SK-N-SH treated with all-trans-retinoic acid at 6 μM for 48 hours (cell line): ENCODE results near the gene TSPYL4.

Experiments used
- ATAC-seq: fragments of 200-7000 bp; cut with Tn5 transposase; 3 replicates; pipeline ENCODE4 v1.9.1; 2020; ENCODE audit warnings: mild to moderate bottlenecking, moderate library complexity
- ARNTL ChIP-seq: fragments of 450-650 bp; formaldehyde crosslinking; IDR thresholded peaks from 2 replicates; pipeline ENCODE4 v1.5.0; 2020; ENCODE audit warnings: low read depth, mild to moderate bottlenecking, moderate library complexity, borderline replicate concordance
- CSDC2 ChIP-seq: fragments of 250-450 bp; sonication (Bioruptor Pico); IDR thresholded peaks from 2 replicates; pipeline ENCODE4 v1.5.0; 2020; ENCODE audit warnings: mild to moderate bottlenecking, moderate library complexity
- ESRRG ChIP-seq: fragments of 250-450 bp; sonication (Bioruptor Pico); IDR thresholded peaks from 2 replicates; pipeline ENCODE4 v1.6.1; 2021; ENCODE audit warnings: mild to moderate bottlenecking
- GLIS3 ChIP-seq: fragments of 250-450 bp; sonication (Bioruptor Pico); IDR thresholded peaks from 2 replicates; pipeline ENCODE4 v1.5.0; 2020; ENCODE audit warnings: mild to moderate bottlenecking, moderate library complexity
- ISL1 ChIP-seq: fragments of 250-450 bp; sonication (Bioruptor Pico); IDR thresholded peaks from 2 replicates; pipeline ENCODE4 v2.1.2; 2022; ENCODE audit warnings: mild to moderate bottlenecking, moderate library complexity
- OSR1 ChIP-seq: fragments of 250-450 bp; sonication (Bioruptor Pico); IDR thresholded peaks from 2 replicates; pipeline ENCODE4 v1.8.0; 2022; ENCODE audit warnings: moderate library complexity, mild to moderate bottlenecking, inconsistent platforms
- SNAI2 ChIP-seq: fragments of 250-450 bp; sonication (Bioruptor Pico); IDR thresholded peaks from 2 replicates; pipeline ENCODE4 v1.5.0; 2020; ENCODE audit warnings: mild to moderate bottlenecking, moderate library complexity
- TCF4 ChIP-seq: fragments of 250-450 bp; sonication (Bioruptor Pico); IDR thresholded peaks from 2 replicates; pipeline ENCODE4 v1.8.0; 2021; ENCODE audit warnings: mild to moderate bottlenecking, moderate library complexity, borderline replicate concordance
- TOX ChIP-seq: fragments of 250-450 bp; sonication (Bioruptor Pico); IDR thresholded peaks from 2 replicates; pipeline ENCODE4 v1.8.0; 2021; ENCODE audit warnings: mild to moderate bottlenecking, moderate library complexity, borderline replicate concordance
- ZC3H10 ChIP-seq: fragments of 250-450 bp; sonication (Bioruptor Pico); IDR thresholded peaks from 2 replicates; pipeline ENCODE4 v1.5.1; 2021; ENCODE audit warnings: mild to moderate bottlenecking, moderate library complexity
- ZFP3 ChIP-seq: fragments of 250-450 bp; sonication (Bioruptor Pico); IDR thresholded peaks from 2 replicates; pipeline ENCODE4 v1.5.0; 2020; ENCODE audit warnings: mild to moderate bottlenecking, moderate library complexity
- ZFP30 ChIP-seq: fragments of 450-650 bp; formaldehyde crosslinking; IDR thresholded peaks from 2 replicates; pipeline ENCODE4 v1.5.0; 2022; ENCODE audit warnings: mild to moderate bottlenecking, moderate library complexity
- ZNF70 ChIP-seq: fragments of 450-650 bp; formaldehyde crosslinking; IDR thresholded peaks from 2 replicates; pipeline ENCODE4 v1.5.0; 2020; ENCODE audit warnings: mild to moderate bottlenecking, moderate library complexity
- TF ChIP-seq, protein P1 (sequence below): fragments of 250-450 bp; sonication (Bioruptor Pico); IDR thresholded peaks from 2 replicates; pipeline ENCODE4 v1.8.0; 2020; ENCODE audit warnings: mild to moderate bottlenecking, moderate library complexity, borderline replicate concordance
- TF ChIP-seq, protein P2 (sequence below): fragments of 250-450 bp; sonication (Bioruptor Pico); IDR thresholded peaks from 2 replicates; pipeline ENCODE4 v1.5.1; 2021; ENCODE audit warnings: mild to moderate bottlenecking, moderate library complexity
- TF ChIP-seq, protein P3 (sequence below): fragments of 250-450 bp; sonication (Bioruptor Pico); IDR thresholded peaks from 2 replicates; pipeline ENCODE4 v1.5.0; 2020; ENCODE audit warnings: mild to moderate bottlenecking, moderate library complexity

Gene TSPYL4

GRCh38 chr6:116277124-116277523 lies 23.2 kb upstream of the TSPYL4 start:
- TF ChIP-seq SNAI2 (CRISPR knock-in tag), result no peak
- no peak for TF ChIP-seq OSR1
- TF ChIP-seq ISL1 (CRISPR knock-in tag), result no peak
- no peak for TF ChIP-seq ZNF70 (CRISPR knock-in tag)
- TF ChIP-seq ZFP3 (CRISPR knock-in tag), result no peak
- TF ChIP-seq, protein P1, sequence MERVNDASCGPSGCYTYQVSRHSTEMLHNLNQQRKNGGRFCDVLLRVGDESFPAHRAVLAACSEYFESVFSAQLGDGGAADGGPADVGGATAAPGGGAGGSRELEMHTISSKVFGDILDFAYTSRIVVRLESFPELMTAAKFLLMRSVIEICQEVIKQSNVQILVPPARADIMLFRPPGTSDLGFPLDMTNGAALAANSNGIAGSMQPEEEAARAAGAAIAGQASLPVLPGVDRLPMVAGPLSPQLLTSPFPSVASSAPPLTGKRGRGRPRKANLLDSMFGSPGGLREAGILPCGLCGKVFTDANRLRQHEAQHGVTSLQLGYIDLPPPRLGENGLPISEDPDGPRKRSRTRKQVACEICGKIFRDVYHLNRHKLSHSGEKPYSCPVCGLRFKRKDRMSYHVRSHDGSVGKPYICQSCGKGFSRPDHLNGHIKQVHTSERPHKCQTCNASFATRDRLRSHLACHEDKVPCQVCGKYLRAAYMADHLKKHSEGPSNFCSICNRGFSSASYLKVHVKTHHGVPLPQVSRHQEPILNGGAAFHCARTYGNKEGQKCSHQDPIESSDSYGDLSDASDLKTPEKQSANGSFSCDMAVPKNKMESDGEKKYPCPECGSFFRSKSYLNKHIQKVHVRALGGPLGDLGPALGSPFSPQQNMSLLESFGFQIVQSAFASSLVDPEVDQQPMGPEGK (CRISPR knock-in tag), result no peak
- no peak for TF ChIP-seq GLIS3 (CRISPR knock-in tag)
- TF ChIP-seq, protein P2, sequence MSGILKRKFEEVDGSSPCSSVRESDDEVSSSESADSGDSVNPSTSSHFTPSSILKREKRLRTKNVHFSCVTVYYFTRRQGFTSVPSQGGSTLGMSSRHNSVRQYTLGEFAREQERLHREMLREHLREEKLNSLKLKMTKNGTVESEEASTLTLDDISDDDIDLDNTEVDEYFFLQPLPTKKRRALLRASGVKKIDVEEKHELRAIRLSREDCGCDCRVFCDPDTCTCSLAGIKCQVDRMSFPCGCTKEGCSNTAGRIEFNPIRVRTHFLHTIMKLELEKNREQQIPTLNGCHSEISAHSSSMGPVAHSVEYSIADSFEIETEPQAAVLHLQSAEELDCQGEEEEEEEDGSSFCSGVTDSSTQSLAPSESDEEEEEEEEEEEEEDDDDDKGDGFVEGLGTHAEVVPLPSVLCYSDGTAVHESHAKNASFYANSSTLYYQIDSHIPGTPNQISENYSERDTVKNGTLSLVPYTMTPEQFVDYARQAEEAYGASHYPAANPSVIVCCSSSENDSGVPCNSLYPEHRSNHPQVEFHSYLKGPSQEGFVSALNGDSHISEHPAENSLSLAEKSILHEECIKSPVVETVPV (CRISPR knock-in tag), result no peak
- TF ChIP-seq ZFP30 (CRISPR knock-in tag), result no peak
- no peak for TF ChIP-seq TOX (CRISPR knock-in tag)
- ATAC-seq, result no peak

DNA sequence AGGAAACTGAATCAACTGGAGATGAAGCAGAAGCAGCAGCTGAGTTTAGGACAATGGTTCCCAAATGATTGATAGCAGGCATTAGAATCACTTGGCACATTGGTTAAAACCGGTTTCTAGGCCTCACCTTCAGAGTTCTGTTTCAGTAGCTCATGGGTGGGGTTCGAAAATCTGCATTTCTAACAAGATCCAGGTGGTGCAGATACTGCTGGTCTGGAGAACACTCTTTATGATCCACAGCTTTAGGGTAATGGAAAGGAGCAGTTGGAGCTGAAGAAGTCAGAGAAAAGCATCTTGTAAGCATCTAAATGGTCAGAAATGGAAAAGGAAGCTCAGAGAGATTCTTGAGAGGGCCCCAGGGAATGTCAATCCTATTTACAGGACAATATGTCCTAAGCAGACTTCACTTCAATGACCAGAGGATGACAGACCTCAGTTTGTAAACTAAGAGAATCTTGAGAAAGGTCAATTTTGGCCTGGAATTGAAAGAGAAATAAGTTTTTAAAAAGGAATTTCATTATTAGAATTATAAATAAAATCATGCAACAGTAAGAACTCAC lies 17.4 kb upstream of the TSPYL4 start:
- TF ChIP-seq TCF4 (CRISPR knock-in tag), result no peak
- TF ChIP-seq ESRRG (CRISPR knock-in tag), result no peak
- TF ChIP-seq, protein P3, sequence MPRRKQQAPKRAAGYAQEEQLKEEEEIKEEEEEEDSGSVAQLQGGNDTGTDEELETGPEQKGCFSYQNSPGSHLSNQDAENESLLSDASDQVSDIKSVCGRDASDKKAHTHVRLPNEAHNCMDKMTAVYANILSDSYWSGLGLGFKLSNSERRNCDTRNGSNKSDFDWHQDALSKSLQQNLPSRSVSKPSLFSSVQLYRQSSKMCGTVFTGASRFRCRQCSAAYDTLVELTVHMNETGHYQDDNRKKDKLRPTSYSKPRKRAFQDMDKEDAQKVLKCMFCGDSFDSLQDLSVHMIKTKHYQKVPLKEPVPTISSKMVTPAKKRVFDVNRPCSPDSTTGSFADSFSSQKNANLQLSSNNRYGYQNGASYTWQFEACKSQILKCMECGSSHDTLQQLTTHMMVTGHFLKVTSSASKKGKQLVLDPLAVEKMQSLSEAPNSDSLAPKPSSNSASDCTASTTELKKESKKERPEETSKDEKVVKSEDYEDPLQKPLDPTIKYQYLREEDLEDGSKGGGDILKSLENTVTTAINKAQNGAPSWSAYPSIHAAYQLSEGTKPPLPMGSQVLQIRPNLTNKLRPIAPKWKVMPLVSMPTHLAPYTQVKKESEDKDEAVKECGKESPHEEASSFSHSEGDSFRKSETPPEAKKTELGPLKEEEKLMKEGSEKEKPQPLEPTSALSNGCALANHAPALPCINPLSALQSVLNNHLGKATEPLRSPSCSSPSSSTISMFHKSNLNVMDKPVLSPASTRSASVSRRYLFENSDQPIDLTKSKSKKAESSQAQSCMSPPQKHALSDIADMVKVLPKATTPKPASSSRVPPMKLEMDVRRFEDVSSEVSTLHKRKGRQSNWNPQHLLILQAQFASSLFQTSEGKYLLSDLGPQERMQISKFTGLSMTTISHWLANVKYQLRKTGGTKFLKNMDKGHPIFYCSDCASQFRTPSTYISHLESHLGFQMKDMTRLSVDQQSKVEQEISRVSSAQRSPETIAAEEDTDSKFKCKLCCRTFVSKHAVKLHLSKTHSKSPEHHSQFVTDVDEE, result no peak
- TF ChIP-seq ZFP30 (CRISPR knock-in tag), result no peak
- TF ChIP-seq ZNF70 (CRISPR knock-in tag), result no peak
- no peak for TF ChIP-seq SNAI2 (CRISPR knock-in tag)
- TF ChIP-seq ISL1 (CRISPR knock-in tag), result no peak
- TF ChIP-seq ARNTL (CRISPR knock-in tag), result no peak
- TF ChIP-seq CSDC2 (CRISPR knock-in tag), result no peak
- TF ChIP-seq TOX (CRISPR knock-in tag), result no peak
- no peak for ATAC-seq

DNA sequence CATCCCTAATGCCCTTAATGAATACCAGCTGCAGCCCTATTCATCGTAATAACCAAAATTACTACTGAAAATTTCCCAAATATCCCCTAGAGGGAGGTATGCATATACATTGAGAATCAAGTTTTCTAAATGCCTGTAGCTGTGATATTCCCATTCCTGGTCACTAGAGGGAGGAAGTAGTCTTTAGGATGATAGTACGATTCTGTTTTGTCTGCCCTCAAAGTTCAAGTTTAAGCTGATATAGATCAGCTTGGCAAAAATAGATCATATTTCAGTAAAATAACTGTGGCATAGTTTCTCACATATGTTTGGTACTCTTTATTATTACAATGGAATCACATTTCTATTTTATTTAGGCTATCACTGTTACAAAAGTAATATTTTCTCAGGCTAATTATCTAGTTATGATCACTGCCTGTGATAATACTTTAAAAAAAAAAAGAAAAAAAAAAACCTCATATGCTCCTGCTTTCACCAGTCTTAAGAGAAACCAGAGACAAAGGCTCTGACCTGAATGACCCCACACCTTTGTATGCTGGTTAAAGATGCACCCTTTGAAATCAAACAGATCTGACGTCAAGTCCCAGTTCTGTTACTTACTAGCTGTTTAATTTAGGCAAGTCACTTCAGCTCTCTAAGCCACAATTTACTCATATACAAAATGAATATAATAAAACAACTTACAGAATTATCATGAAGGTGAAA lies 14.9 kb upstream of the TSPYL4 start:
- TF ChIP-seq OSR1 (no peak), TCF4 (CRISPR knock-in tag) (peak; percentile 82)
- TF ChIP-seq, protein P3, result no peak
- peak; percentile 94 for ATAC-seq

DNA sequence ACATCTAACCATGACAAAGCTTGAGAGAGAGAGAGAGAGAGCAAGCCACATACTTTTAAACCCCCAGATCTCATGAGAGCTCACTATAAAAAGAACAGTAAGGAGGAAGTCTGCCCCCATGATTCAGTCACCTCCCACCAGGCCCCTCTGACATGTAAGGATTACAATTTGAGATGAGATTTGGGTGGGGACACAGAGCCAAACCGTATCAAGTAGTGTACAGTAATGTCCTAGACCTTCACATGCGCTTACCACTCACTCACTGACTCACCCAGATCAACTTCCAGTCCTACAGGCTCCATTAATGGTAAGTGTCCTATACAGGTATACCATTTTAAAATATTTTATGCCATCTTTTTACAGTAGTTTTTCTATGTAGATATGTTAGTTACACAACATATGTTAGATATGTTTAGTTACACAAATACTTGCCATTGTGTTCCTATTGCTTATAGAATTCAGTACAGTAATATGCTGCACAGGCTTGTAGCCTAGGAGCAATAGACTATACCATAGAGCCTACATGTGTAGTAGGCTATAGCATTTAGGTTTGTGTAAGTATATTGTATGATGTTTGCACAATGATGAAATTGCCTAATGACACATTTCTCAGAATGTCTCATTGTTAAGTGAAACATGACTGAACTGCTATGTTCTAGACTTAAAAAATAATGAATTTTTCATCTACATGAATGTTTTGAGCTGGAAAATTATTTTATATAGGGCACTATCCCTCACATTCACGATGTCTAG lies 14.1 kb upstream of the TSPYL4 start:
- no peak for TF ChIP-seq CSDC2 (CRISPR knock-in tag)
- TF ChIP-seq ZC3H10, result no peak
- TF ChIP-seq, protein P3, result no peak
- no peak for TF ChIP-seq TCF4 (CRISPR knock-in tag)
- TF ChIP-seq, all 23 proteins: peak for 0
- peak; percentile 44 for ATAC-seq
